Measurements from ENCODE around the gene TBL1XR1. TPM values are rescaled to one million over a fixed set of nuclear protein-coding genes. Genes with fewer than 3 reads are reported as not detected.

The TBL1XR1 gene
- total and polyA plus RNA-seq, 2 of the 8 experiments (the other 6 are each of a cell fraction or from before 2014, with no cell fraction given), result 28.1 to 147 TPM

- Histone ChIP-seq H3K27me3 (replicated peaks in 1 of 4; ENCODE audit: control insufficient read depth in 3 of 4, extremely low read depth in 1 of 4, insufficient read depth in 3 of 4, low read length in 3 of 4) (no peaks in the 10 kb centered on the region), H3K23ac (ENCODE audit: insufficient read length) (no peak overlapping the region), H3K79me1 (ENCODE audit: low read depth, low read length) (peaks cover 7% of the 10 kb centered on the region; the same call in 1 of the 2 replicates), H3K23me2 (ENCODE audit: low read depth, low read length) (no peaks in the 10 kb centered on the region; the same call in 1 of the 2 replicates), H2BK12ac (ENCODE audit: low read depth, low read length) (no peak overlapping the region), H2AFZ (ENCODE audit: low read length) (no peak overlapping the region), H3K4me1 (replicated peaks in 1 of 4; ENCODE audit: control insufficient read depth in 3 of 4, insufficient read depth in 4 of 4, low read length in 3 of 4) (peaks cover 0 to 6% (median 2%) of the 10 kb centered on the region in 4 experiments; a peak in 2 of 7 replicates), H3K4ac (replicated peaks; ENCODE audit: insufficient read length, low read depth, low read length) (no peak overlapping the region), H4K5ac (ENCODE audit: insufficient read length, low read depth, low read length) (no peak overlapping the region), H3K79me2 (ENCODE audit: control insufficient read depth in 1 of 2, insufficient read depth in 2 of 2, low read length in 2 of 2) (peaks cover 24 to 99% of the 10 kb centered on the region in 2 experiments), H2BK120ac (replicated peaks; ENCODE audit: low read depth, low read length) (no peak overlapping the region), H4K8ac (ENCODE audit: extremely low read depth, insufficient read depth, low read length) (no peak overlapping the region), H3K27ac (ENCODE audit: low read depth, low read length) (no peak overlapping the region), H4K20me1 (replicated peaks in 1 of 2; ENCODE audit: control insufficient read depth in 1 of 2, insufficient read depth in 2 of 2, low read length in 2 of 2) (peaks cover 3 to 7% of the 10 kb centered on the region in 2 experiments), H3K4me3 (ENCODE audit: extremely low read depth in 1 of 4, insufficient read depth in 2 of 4, low read depth in 3 of 4, low read length in 4 of 4) (no peak overlapping the region), H3K14ac (ENCODE audit: insufficient read length) (no peak overlapping the region), H3K9ac (replicated peaks in 1 of 4; ENCODE audit: extremely low read depth in 1 of 4, low read depth in 3 of 4, low read length in 3 of 4) (no peak overlapping the region), H3K4me2 (ENCODE audit: insufficient read depth in 1 of 2, low read depth in 2 of 2, low read length in 2 of 2) (no peak overlapping the region), H4K91ac (replicated peaks; ENCODE audit: insufficient read length, low read length) (no peak overlapping the region), H2BK20ac (ENCODE audit: low read length) (no peak overlapping the region), H3K36me3 (ENCODE audit: control insufficient read depth in 2 of 4, insufficient read depth in 4 of 4, low read length in 3 of 4) (peaks cover 0 to 15% (median 1%) of the 10 kb centered on the region in 4 experiments; a peak in 2 of 8 replicates), H3K9me3 (ENCODE audit: insufficient read depth in 2 of 2, low read depth in 1 of 2, low read length in 1 of 2) (peaks cover 0 to 4% of the 10 kb centered on the region in 2 experiments; a peak in 1 of 4 replicates), H3K18ac (ENCODE audit: extremely low read depth, low read length) (no peak overlapping the region), H2BK5ac (ENCODE audit: low read depth, low read length) (no peak overlapping the region), H2BK15ac (ENCODE audit: low read length) (no peak overlapping the region), H2AK5ac (ENCODE audit: low read depth, low read length) (no peak overlapping the region), H3K56ac (replicated peaks; ENCODE audit: insufficient read length, low read depth, low read length) (no peak overlapping the region)
- WGBS, 2 experiments (ENCODE audit: extremely low coverage in 1 of 2, insufficient coverage in 1 of 2, insufficient read length in 1 of 2, insufficient replicate concordance in 2 of 2, low coverage in 1 of 2, low lambda C conversion rate in 2 of 2, missing lambda C conversion rate in 1 of 2), result 92% methylated on average over 2 of the region's 2 CpGs; no CpG with 5 or more reads in 1 of the 2 experiments
- no peak for FAIRE-seq
- POLR2A ChIA-PET (ENCODE audit: partially characterized antibody), result interaction anchor here (1.0 kb wide), 1 partner anchor 58 kb away, joined by 3 read pairs; no protein-coding TSS in a partner anchor
- no peak for TF ChIP-seq SAP30 (IDR thresholded peaks at IDR 0.05; ENCODE audit: insufficient read depth, insufficient replicate concordance, low read length)
- TF ChIP-seq CEBPB (IDR thresholded peaks at IDR 0.05; ENCODE audit: low read depth, low read length), result no peak
- TF ChIP-seq BACH1 (IDR thresholded peaks at IDR 0.05; ENCODE audit: low read length), result no peak
- TF ChIP-seq TBP (IDR thresholded peaks at IDR 0.05; ENCODE audit: low read depth, low read length), result no peak
- no peak for TF ChIP-seq SP2 (IDR thresholded peaks at IDR 0.05; ENCODE audit: low read length)
- no peak for TF ChIP-seq RXRA (IDR thresholded peaks at IDR 0.05; ENCODE audit: insufficient read depth, low read depth, low read length)
- no peak for TF ChIP-seq KDM1A (IDR thresholded peaks at IDR 0.05; ENCODE audit: borderline replicate concordance, low read length)
- TF ChIP-seq KDM5A (IDR thresholded peaks at IDR 0.05; ENCODE audit: low read length), result no peak
- TF ChIP-seq GTF2F1 (IDR thresholded peaks at IDR 0.05; ENCODE audit: borderline replicate concordance, low read depth, low read length), result no peak
- TF ChIP-seq SP4 (IDR thresholded peaks at IDR 0.05; ENCODE audit: low read length), result no peak
- no peak for DNase-seq (ENCODE audit: low read depth in 1 of 2, low spot score in 2 of 2)
- CTCF ChIA-PET (ENCODE audit: partially characterized antibody), result interaction anchor here (0.6 to 1.1 kb wide), 2 partner anchors 14 to 34 kb away, joined by 3 read pairs; no protein-coding TSS in a partner anchor
Measured at GRCh38 chr3:177098551-177098950, 98.7 kb downstream of the TBL1XR1 start.

All from H1 (cell line).